Neural progenitor cell (in vitro differentiated cells): Measurements from ENCODE around the gene VRTN. TPM values are rescaled to one million over a fixed set of nuclear protein-coding genes. Genes with fewer than 3 reads are reported as not detected.
"Not testable (repeated sequence)": the region's sequence is repeated elsewhere in the genome, so short reads cannot be mapped to it uniquely, and the experiment has no call there.

Experiments
- DNase-seq: peaks from one replicate; pipeline ENCODE4 v3.0.0-alpha.2; 2016; ENCODE audit warnings: low spot score
- H2AFZ ChIP-seq: fragments of 200-600 bp; sonication (generic); replicated peaks from 2 replicates; pipeline ENCODE4 v1.6.1; 2016; ENCODE audit warnings: antibody characterized with exemption
- H3F3A ChIP-seq: fragments of 200-600 bp; sonication (generic); 2 replicates; pipeline ENCODE4 v1.6.1; 2016; ENCODE audit warnings: antibody characterized with exemption, low read depth
- H3K27ac ChIP-seq: fragments of 200-600 bp; sonication (generic); 2 replicates; pipeline ENCODE4 v1.5.1; 2016; ENCODE audit warnings: mild to moderate bottlenecking
- H3K27me3 ChIP-seq: fragments of 200-600 bp; sonication (generic); 2 replicates; pipeline ENCODE4 v1.6.1; 2016; ENCODE audit warnings: mild to moderate bottlenecking, moderate library complexity
- H3K36me3 ChIP-seq: fragments of 200-600 bp; sonication (generic); 2 replicates; pipeline ENCODE4 v1.5.1; 2016
- H3K4me1 ChIP-seq: fragments of 200-600 bp; sonication (generic); 2 replicates; pipeline ENCODE4 v1.6.1; 2016; ENCODE audit warnings: mixed run types
- H3K4me2 ChIP-seq: fragments of 200-600 bp; sonication (generic); 2 replicates; pipeline ENCODE4 v1.6.1; 2016
- H3K4me3 ChIP-seq: fragments of 200-600 bp; sonication (generic); 2 replicates; pipeline ENCODE4 v1.5.1; 2016
- H3K79me2 ChIP-seq: fragments of 200-600 bp; sonication (generic); 2 replicates; pipeline ENCODE4 v1.6.1; 2016; ENCODE audit warnings: low read depth
- H3K9ac ChIP-seq: fragments of 200-600 bp; sonication (generic); 2 replicates; pipeline ENCODE4 v1.6.1; 2016
- H3K9me3 ChIP-seq: fragments of 200-600 bp; sonication (generic); 2 replicates; pipeline ENCODE4 v1.5.1; 2016; ENCODE audit warnings: low read depth
- H4K20me1 ChIP-seq: fragments of 200-600 bp; sonication (generic); 2 replicates; pipeline ENCODE4 v1.6.1; 2016; ENCODE audit warnings: low read depth
- H3K27ac Mint-ChIP-seq: 3 replicates; pipeline ENCODE4 v1.8.0; 2021; ENCODE audit warnings: mixed read lengths
- H3K27me3 Mint-ChIP-seq: 2 replicates; pipeline ENCODE4 v1.8.0; 2022; ENCODE audit warnings: low read depth, mild to moderate bottlenecking, inconsistent platforms, moderate library complexity, mixed read lengths; ENCODE audit not compliant: insufficient read depth
- H3K36me3 Mint-ChIP-seq: 3 replicates; pipeline ENCODE4 v1.8.0; 2021; ENCODE audit warnings: mixed read lengths
- H3K4me1 Mint-ChIP-seq: 3 replicates; pipeline ENCODE4 v1.8.0; 2021; ENCODE audit warnings: mixed read lengths
- H3K4me3 Mint-ChIP-seq: 3 replicates; pipeline ENCODE4 v1.8.0; 2021; ENCODE audit warnings: mild to moderate bottlenecking, moderate library complexity, mixed read lengths
- H3K9me3 Mint-ChIP-seq: 3 replicates; pipeline ENCODE4 v1.8.0; 2020; ENCODE audit warnings: mixed read lengths
- EZH2 ChIP-seq: fragments of 200-600 bp; sonication (generic); IDR thresholded peaks from 2 replicates; pipeline ENCODE4 v1.6.1; 2017; ENCODE audit warnings: antibody characterized with exemption, mild to moderate bottlenecking, moderate library complexity
- EZH2phosphoT487 ChIP-seq: fragments of 200-600 bp; sonication (generic); IDR thresholded peaks from 2 replicates; pipeline ENCODE4 v1.6.1; 2017; ENCODE audit warnings: antibody characterized with exemption
- total RNA-seq: library from RNA; depleted of rRNA; stranded (reverse); fragments of >200 nt; gene quantifications from 2 replicates; pipeline ENCODE4 v1.2.3, GENCODE V29; 2015; ENCODE audit warnings: low replicate concordance
- TF ChIP-seq, protein P1 (sequence below): fragments of 200-600 bp; sonication (generic); IDR thresholded peaks from 2 replicates; pipeline ENCODE4 v1.5.1; 2017; ENCODE audit warnings: antibody characterized with exemption, mild to moderate bottlenecking

Gene VRTN
- total RNA-seq, 1 donor from 2014 or later: 7.9 TPM

DNA sequence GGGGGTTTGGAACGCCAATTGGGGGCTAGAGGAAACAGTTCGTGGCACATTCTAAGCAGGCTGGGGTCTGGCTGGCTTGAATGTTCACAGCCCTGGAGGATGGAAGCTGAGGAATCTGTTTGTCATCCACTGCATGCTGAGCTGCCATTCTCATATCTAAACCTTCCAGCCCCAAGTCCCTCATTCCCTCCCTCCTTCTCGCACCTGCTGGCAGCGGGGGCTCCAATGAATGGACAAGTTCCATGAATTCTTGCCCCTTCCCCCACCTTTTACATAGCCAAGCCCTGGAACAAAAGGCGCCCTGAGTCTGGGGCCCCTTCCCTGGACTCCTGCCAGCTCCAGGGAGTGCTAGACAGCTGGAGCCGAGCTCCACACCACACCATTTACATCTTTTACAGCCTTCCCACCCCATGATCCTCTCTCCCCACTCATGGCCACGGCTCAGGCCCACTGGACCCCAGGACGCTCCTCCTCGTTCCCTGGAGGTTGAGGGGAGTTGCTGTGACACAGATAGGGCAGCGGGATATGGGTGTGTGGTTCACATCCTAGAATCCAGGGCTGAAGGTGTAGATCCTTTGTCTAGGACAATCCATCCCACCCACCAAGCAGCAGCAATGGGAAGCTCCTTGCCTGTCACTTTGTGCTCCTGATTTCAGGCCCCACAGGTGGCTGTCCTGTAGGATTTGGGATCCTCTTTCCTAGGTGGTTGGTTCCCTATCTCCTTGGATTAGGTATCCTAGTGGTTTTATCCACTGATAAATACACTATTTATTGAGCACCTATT lies 21.7 kb upstream of the VRTN start:
- Histone ChIP-seq H3K27ac (peak overlapping the region; percentile 100), H3K79me2 (no peaks in the 10 kb centered on the region), H3F3A (peaks cover 47% of the 10 kb centered on the region), H3K9me3 (no peaks in the 10 kb centered on the region), H3K4me2 (peak overlapping the region; percentile 77), H3K27me3 (no peaks in the 10 kb centered on the region), H3K36me3 (no peaks in the 10 kb centered on the region), H3K4me1 (peaks cover 34% of the 10 kb centered on the region), H3K4me3 (peak overlapping the region; percentile 28), H2AFZ (peak overlapping the region; percentile 53), H4K20me1 (no peaks in the 10 kb centered on the region), H3K9ac (peak overlapping the region; percentile 18)
- peak; percentile 95 for DNase-seq
- H3K4me1 Mint-ChIP-seq: peaks cover 32% of the 10 kb centered on the region
- no peaks in the 10 kb centered on the region for H3K9me3 Mint-ChIP-seq
- H3K27me3 Mint-ChIP-seq: peaks cover 5% of the 10 kb centered on the region
- TF ChIP-seq EZH2: no peak
- TF ChIP-seq, protein P1, sequence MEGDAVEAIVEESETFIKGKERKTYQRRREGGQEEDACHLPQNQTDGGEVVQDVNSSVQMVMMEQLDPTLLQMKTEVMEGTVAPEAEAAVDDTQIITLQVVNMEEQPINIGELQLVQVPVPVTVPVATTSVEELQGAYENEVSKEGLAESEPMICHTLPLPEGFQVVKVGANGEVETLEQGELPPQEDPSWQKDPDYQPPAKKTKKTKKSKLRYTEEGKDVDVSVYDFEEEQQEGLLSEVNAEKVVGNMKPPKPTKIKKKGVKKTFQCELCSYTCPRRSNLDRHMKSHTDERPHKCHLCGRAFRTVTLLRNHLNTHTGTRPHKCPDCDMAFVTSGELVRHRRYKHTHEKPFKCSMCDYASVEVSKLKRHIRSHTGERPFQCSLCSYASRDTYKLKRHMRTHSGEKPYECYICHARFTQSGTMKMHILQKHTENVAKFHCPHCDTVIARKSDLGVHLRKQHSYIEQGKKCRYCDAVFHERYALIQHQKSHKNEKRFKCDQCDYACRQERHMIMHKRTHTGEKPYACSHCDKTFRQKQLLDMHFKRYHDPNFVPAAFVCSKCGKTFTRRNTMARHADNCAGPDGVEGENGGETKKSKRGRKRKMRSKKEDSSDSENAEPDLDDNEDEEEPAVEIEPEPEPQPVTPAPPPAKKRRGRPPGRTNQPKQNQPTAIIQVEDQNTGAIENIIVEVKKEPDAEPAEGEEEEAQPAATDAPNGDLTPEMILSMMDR: no peak
- no peak for TF ChIP-seq EZH2phosphoT487
- peak overlapping the region; percentile 95 for H3K27ac Mint-ChIP-seq
- H3K4me3 Mint-ChIP-seq: peak overlapping the region; percentile 6
- no peaks in the 10 kb centered on the region for H3K36me3 Mint-ChIP-seq

DNA sequence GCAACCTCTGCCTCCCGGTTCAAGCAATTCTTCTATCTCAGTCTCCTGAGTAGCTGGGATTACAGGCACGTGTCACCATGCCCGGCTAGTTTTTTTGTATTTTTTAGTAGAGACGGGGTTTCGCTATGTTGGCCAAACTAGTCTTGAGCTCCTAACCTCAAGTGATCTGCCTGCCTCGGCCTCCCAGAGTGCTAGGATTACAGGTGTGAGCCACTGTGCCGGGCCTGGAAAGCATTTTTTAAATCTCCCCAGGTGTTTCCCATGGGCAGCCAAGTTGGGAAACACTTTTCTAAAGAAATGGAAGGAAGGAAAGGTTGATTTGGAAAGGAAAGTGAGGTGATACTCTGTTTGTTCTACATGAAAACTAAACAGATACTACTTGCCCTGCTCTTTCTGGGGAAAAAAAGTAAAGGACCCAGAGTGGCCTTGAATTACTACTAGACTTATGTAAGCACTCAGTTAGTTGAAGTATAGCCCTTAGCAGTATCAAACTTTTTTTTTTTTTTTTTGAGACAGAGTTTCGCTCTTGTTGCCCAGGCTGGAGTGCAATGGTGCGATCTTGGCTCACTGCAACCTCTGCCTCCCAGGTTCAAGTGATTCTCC lies 18.2 kb upstream of the VRTN start:
- not testable (repeated sequence) for H3K79me2 ChIP-seq, H3K27me3 ChIP-seq, H2AFZ ChIP-seq, H3K9me3 Mint-ChIP-seq, H3K9ac ChIP-seq, H3K27ac ChIP-seq, H3K9me3 ChIP-seq, H3K27me3 Mint-ChIP-seq, H3K4me3 ChIP-seq, DNase-seq, H3K4me3 Mint-ChIP-seq, H3K4me2 ChIP-seq, H3K36me3 ChIP-seq, H4K20me1 ChIP-seq, H3K36me3 Mint-ChIP-seq
- Histone ChIP-seq H3K4me1 (peaks cover 32% of the 10 kb centered on the region), H3F3A (peaks cover 42% of the 10 kb centered on the region)
- Mint-ChIP-seq H3K27ac (peak overlapping the region; percentile 32), H3K4me1 (peaks cover 28% of the 10 kb centered on the region)

DNA sequence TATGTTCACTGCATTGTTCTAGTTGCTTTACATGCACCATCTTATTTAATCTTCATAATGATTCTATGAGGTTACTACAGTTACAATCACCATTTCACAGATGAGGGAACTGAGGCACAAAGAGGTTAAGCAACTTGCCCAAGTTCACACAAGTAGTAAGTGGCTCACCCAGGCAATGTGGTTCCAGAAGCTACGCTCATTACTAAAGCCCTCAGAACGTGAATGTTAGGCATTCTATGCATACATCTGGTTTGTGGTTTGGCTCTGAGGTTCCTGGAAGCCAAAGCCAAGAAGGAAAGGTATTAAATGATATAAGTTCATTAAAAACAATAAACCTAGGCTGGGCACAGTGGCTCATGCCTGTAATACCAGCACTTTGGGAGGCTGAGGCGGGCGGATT lies 14.4 kb upstream of the VRTN start:
- Mint-ChIP-seq H3K36me3 (no peaks in the 10 kb centered on the region), H3K4me3 (no peak overlapping the region), H3K4me1 (no peaks in the 10 kb centered on the region), H3K9me3 (no peaks in the 10 kb centered on the region), H3K27me3 (no peaks in the 10 kb centered on the region), H3K27ac (no peak overlapping the region)
- TF ChIP-seq EZH2phosphoT487: no peak
- TF ChIP-seq, protein P1: no peak
- no peak for TF ChIP-seq EZH2
- no peak overlapping the region for H2AFZ ChIP-seq
- no peak overlapping the region for H3K4me3 ChIP-seq
- no peaks in the 10 kb centered on the region for H3K27me3 ChIP-seq
- H4K20me1 ChIP-seq: no peaks in the 10 kb centered on the region
- no peak overlapping the region for H3K4me2 ChIP-seq
- H3K79me2 ChIP-seq: no peaks in the 10 kb centered on the region
- no peaks in the 10 kb centered on the region for H3K9me3 ChIP-seq
- H3K4me1 ChIP-seq: no peaks in the 10 kb centered on the region
- DNase-seq: no peak
- H3K36me3 ChIP-seq: no peaks in the 10 kb centered on the region
- H3K27ac ChIP-seq: no peak overlapping the region
- peaks cover 4% of the 10 kb centered on the region for H3F3A ChIP-seq
- no peak overlapping the region for H3K9ac ChIP-seq

DNA sequence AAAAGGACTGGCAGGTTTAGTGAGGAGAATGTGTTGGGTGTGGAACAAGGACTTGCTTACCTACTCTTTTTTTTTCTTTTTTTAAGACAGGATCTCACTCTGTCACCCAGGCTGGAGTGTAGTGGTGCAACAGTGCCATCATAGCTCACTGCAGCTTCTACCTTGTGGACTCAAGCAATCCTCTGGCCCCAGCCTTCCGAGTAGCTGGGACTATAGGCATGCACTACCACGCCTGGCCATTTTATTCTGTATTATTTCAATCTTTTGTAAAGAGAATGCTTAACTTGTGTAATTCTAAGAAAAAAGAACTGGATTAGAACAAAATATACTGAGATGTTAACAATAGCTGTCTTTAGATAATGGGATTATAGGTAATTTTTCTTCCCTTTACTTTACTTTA lies 1.9 kb upstream of the VRTN start:
- peak overlapping the region; percentile 21 for H2AFZ ChIP-seq
- H3K4me3 ChIP-seq: no peak overlapping the region
- DNase-seq: no peak
- TF ChIP-seq EZH2: no peak
- no peak for TF ChIP-seq EZH2phosphoT487
- TF ChIP-seq, protein P1: no peak
- H3K79me2 ChIP-seq: peaks cover 36% of the 10 kb centered on the region
- Mint-ChIP-seq H3K4me3 (no peak overlapping the region), H3K4me1 (peaks cover 11% of the 10 kb centered on the region), H3K27ac (no peak overlapping the region), H3K9me3 (no peaks in the 10 kb centered on the region), H3K36me3 (no peaks in the 10 kb centered on the region), H3K27me3 (no peaks in the 10 kb centered on the region)
- H3F3A ChIP-seq: peaks cover 40% of the 10 kb centered on the region
- H3K36me3 ChIP-seq: no peaks in the 10 kb centered on the region
- H3K9me3 ChIP-seq: no peaks in the 10 kb centered on the region
- H3K27me3 ChIP-seq: no peaks in the 10 kb centered on the region
- no peak overlapping the region for H3K9ac ChIP-seq
- H3K27ac ChIP-seq: no peak overlapping the region
- no peak overlapping the region for H3K4me2 ChIP-seq
- no peaks in the 10 kb centered on the region for H4K20me1 ChIP-seq
- H3K4me1 ChIP-seq: peaks cover 49% of the 10 kb centered on the region
